ENCODE data around the gene PTPRK.
A peak's percentile ranks its signal among the peaks of the same experiment; 100 is the strongest.

Gene PTPRK

DNA sequence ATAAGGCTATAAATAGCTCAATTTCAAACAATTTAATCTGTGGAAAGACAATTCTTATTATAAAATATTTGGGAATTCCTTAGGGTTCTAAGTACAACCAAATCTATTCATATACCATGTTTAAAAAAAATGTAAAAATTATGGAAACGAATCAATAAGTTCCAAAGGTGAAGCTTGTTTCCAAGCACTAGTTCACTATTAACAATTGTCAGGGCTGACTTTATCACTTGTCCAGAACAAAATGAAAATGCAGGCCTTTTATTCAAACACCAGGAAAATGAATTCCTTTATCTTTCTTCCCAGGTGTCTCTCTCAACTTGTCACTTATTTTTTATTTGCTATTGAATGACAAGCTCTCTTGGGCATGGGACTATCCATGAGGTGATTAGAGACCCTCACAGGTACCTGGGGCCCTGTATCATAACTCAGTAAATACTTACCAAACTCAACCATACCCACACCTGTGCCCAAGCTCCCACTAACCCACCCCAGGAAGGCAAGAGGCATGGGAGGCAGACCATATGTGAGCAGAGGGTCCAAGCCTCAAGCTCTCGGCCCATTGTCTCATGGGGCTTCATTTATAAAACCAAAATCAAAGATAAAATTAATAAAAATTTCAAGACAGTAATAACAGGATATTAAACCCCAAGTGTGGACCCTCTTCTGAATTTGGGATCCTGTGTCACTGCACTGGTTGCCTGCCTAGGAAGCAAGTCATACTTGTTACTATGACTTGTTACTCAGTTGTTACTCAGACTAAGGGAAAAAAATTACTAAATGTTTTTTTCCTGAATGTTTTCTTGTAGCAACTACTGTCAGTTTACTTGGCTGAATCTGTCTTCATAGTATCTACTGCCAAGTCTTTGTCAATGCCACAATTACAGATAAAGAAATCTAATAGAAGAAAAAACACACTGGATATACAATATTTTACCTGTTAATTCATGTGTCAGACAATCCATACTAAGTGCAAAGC is 54.7 kb downstream of the PTPRK start:
- TF ChIP-seq CREB1 (IDR thresholded peaks at IDR 0.05; ENCODE audit: low read depth) (no peak), NFIC (IDR thresholded peaks at IDR 0.05) (no peak), EP300 (IDR thresholded peaks at IDR 0.05; ENCODE audit: borderline replicate concordance) (no peak)

DNA sequence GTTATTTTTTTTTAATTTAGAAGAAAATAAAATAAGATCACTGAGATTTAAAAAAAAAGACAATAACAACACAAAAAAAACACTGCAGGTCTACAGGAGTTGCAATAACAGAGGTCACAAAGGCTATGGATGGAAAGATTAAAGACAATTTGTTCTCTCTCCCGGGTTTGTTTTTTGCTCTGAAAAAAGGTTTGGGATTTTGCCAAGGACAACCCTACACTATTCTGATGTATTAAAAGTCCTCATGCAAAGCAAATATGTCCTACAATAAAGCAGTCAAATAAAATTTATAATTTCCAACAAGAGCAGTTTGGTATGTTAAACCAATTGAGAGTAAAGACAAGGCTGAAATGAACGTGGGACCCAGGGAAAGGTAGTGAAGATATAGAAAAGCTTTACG is 55.6 kb downstream of the PTPRK start:
- TF ChIP-seq CEBPB (IDR thresholded peaks at IDR 0.05) (no peak), YY1 (IDR thresholded peaks at IDR 0.05; ENCODE audit: low read depth) (no peak), ZBTB7A (IDR thresholded peaks at IDR 0.05; ENCODE audit: low read depth) (no peak), FOXM1 (IDR thresholded peaks at IDR 0.05; ENCODE audit: borderline replicate concordance, low read depth) (no peak), TEAD4 (IDR thresholded peaks at IDR 0.05) (no peak), EP300 (IDR thresholded peaks at IDR 0.05; ENCODE audit: borderline replicate concordance) (no peak), RAD21 (IDR thresholded peaks at IDR 0.05; ENCODE audit: low read depth) (no peak), TAF1 (IDR thresholded peaks at IDR 0.05; ENCODE audit: low read depth) (no peak), TCF12 (IDR thresholded peaks at IDR 0.05; ENCODE audit: low read depth) (no peak), CREB1 (IDR thresholded peaks at IDR 0.05; ENCODE audit: low read depth) (no peak), EGR1 (IDR thresholded peaks at IDR 0.05) (no peak), NFIC (IDR thresholded peaks at IDR 0.05) (no peak)
- TF ChIP-seq, protein P1, sequence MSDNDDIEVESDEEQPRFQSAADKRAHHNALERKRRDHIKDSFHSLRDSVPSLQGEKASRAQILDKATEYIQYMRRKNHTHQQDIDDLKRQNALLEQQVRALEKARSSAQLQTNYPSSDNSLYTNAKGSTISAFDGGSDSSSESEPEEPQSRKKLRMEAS (IDR thresholded peaks at IDR 0.05), result no peak
- TF ChIP-seq, protein P2, sequence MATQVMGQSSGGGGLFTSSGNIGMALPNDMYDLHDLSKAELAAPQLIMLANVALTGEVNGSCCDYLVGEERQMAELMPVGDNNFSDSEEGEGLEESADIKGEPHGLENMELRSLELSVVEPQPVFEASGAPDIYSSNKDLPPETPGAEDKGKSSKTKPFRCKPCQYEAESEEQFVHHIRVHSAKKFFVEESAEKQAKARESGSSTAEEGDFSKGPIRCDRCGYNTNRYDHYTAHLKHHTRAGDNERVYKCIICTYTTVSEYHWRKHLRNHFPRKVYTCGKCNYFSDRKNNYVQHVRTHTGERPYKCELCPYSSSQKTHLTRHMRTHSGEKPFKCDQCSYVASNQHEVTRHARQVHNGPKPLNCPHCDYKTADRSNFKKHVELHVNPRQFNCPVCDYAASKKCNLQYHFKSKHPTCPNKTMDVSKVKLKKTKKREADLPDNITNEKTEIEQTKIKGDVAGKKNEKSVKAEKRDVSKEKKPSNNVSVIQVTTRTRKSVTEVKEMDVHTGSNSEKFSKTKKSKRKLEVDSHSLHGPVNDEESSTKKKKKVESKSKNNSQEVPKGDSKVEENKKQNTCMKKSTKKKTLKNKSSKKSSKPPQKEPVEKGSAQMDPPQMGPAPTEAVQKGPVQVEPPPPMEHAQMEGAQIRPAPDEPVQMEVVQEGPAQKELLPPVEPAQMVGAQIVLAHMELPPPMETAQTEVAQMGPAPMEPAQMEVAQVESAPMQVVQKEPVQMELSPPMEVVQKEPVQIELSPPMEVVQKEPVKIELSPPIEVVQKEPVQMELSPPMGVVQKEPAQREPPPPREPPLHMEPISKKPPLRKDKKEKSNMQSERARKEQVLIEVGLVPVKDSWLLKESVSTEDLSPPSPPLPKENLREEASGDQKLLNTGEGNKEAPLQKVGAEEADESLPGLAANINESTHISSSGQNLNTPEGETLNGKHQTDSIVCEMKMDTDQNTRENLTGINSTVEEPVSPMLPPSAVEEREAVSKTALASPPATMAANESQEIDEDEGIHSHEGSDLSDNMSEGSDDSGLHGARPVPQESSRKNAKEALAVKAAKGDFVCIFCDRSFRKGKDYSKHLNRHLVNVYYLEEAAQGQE (IDR thresholded peaks at IDR 0.05; ENCODE audit: low read depth), result no peak
- TF ChIP-seq, protein P3, sequence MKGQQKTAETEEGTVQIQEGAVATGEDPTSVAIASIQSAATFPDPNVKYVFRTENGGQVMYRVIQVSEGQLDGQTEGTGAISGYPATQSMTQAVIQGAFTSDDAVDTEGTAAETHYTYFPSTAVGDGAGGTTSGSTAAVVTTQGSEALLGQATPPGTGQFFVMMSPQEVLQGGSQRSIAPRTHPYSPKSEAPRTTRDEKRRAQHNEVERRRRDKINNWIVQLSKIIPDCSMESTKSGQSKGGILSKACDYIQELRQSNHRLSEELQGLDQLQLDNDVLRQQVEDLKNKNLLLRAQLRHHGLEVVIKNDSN (IDR thresholded peaks at IDR 0.05), result no peak

DNA sequence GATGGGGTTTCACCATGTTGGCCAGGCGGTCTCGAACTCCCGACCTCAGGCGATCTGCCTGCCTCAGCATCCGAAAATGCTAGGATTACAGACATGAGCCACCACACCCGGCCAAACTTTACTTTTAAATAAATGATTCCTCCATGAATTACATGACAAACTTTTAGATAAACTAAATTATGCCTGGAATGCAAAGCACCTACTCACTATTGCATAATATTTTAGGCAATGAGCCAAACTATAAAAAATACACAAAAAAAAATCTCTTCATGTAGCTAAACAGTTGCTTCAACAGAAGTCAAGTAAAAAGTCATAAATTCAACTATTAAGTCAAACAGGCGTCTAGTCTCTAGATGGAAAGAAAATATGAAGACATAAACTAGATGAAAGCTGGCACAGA is 56.5 kb downstream of the PTPRK start:
- TF ChIP-seq EP300 (IDR thresholded peaks at IDR 0.05; ENCODE audit: borderline replicate concordance) (no peak), NFIC (IDR thresholded peaks at IDR 0.05) (peak; percentile 88), CEBPB (IDR thresholded peaks at IDR 0.05) (peak; percentile 96), TEAD4 (IDR thresholded peaks at IDR 0.05) (peak; percentile 78), YY1 (IDR thresholded peaks at IDR 0.05; ENCODE audit: low read depth) (no peak)

DNA sequence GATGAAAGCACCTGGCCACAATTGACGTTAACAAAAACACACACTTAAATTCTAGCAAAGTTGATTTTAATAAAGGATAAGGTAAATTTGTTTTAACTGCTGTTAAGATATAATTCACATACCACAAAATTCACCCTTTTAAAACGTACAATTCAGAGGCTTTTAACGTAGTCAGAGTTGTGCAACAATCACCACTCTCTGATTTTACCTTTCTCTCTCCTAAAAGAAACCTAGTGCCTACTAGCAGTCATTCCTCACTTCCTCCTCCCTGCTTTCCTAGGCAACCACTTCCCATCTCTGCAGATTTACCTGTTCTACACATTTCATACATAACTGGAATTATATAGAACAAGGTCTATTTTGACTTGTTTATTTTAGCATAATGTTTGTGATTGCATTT is 58.9 kb downstream of the PTPRK start:
- TF ChIP-seq ZBTB7A (IDR thresholded peaks at IDR 0.05; ENCODE audit: low read depth), result no peak

DNA sequence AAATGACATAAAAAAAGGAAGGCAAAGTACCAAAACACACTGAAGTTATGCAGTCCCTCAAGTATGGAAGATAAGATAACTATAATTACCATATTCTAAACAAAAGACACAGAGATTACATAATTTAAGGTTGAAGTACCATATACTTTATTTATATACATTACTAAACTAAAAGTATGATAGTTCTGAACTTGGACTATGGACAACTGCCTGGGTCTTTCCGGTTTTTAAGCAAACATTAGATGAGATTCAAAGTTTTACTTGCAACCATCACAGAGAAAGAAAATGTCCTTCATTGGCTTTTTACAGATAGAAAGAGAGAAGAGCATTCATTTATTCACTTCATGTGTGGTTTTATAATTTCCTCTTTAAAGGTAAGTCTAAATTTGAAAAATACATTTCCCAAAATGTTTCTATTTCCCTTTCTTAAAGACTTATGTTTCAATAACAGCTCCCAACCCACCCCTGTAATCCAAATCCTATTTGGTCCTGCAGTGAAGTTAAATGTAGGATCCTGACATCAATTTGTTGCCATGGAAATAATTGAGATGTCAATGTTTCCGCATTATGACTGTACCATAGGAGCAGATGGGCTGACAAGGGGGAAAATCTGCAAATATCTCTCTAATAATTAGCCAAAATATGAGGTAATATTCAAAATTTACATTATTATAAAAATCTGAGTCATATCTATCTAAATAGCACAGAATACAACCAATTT is 63.7 kb downstream of the PTPRK start:
- no peak for TF ChIP-seq TEAD4 (IDR thresholded peaks at IDR 0.05)
- TF ChIP-seq EP300 (IDR thresholded peaks at IDR 0.05; ENCODE audit: borderline replicate concordance), result no peak
- TF ChIP-seq, protein P3 (IDR thresholded peaks at IDR 0.05), result no peak
- no peak for TF ChIP-seq EGR1 (IDR thresholded peaks at IDR 0.05)
- no peak for TF ChIP-seq FOXM1 (IDR thresholded peaks at IDR 0.05; ENCODE audit: borderline replicate concordance, low read depth)
- no peak for TF ChIP-seq TAF1 (IDR thresholded peaks at IDR 0.05; ENCODE audit: low read depth)
- no peak for TF ChIP-seq RAD21 (IDR thresholded peaks at IDR 0.05; ENCODE audit: low read depth)
- TF ChIP-seq TCF12 (IDR thresholded peaks at IDR 0.05; ENCODE audit: low read depth), result no peak
- TF ChIP-seq, protein P1 (IDR thresholded peaks at IDR 0.05), result no peak
- TF ChIP-seq NFIC (IDR thresholded peaks at IDR 0.05), result no peak
- TF ChIP-seq YY1 (IDR thresholded peaks at IDR 0.05; ENCODE audit: low read depth), result no peak
- TF ChIP-seq CEBPB (IDR thresholded peaks at IDR 0.05), result no peak
- no peak for TF ChIP-seq CREB1 (IDR thresholded peaks at IDR 0.05; ENCODE audit: low read depth)
- TF ChIP-seq, protein P2 (IDR thresholded peaks at IDR 0.05; ENCODE audit: low read depth), result no peak
- TF ChIP-seq ZBTB7A (IDR thresholded peaks at IDR 0.05; ENCODE audit: low read depth), result no peak

All from Ishikawa (cell line).